CD14-positive monocyte (primary cell): ENCODE results near the gene TPST1. TPM values are rescaled to one million over a fixed set of nuclear protein-coding genes. Genes with fewer than 3 reads are reported as not detected.

Experiments used
- DNase-seq, 3 donors: peaks; one replicate each; pipeline ENCODE4 v3.0.0-alpha.2; 2011 to 2022
- H2AFZ ChIP-seq: 2 replicates; pipeline ENCODE4 v1.6.0; 2012; ENCODE audit warnings: mild to moderate bottlenecking, low read depth, low read length, inconsistent platforms; ENCODE audit not compliant: insufficient read depth, poor library complexity, severe bottlenecking
- H3K27ac ChIP-seq, 2 donors: 1 replicate in 1 of 2; 2 replicates in 1 of 2; pipeline ENCODE4 v1.5.1; 2012 to 2013; ENCODE audit warnings: low read length in 2 of 2, control low read depth in 1 of 2, inconsistent platforms in 1 of 2, low read depth in 1 of 2, mild to moderate bottlenecking in 1 of 2
- H3K27me3 ChIP-seq, 2 donors: one replicate each; pipeline versions ENCODE4 v1.6.0 to v1.6.1; 2011 to 2013; ENCODE audit warnings: low read length in 2 of 2; ENCODE audit not compliant: control insufficient read depth in 2 of 2, insufficient read depth in 2 of 2
- H3K36me3 ChIP-seq, 2 donors: replicated peaks in 1 of 2; 1 replicate in 1 of 2; 2 replicates in 1 of 2; pipeline versions ENCODE4 v1.5.1 to v1.6.1; 2012 to 2013; ENCODE audit warnings: low read length in 2 of 2, control low read depth in 1 of 2, inconsistent platforms in 1 of 2, mild to moderate bottlenecking in 1 of 2; ENCODE audit not compliant: insufficient read depth in 2 of 2, control insufficient read depth in 1 of 2
- H3K4me1 ChIP-seq, 2 donors: 1 replicate in 1 of 2; 2 replicates in 1 of 2; pipeline versions ENCODE4 v1.5.1 to v1.6.1; 2012 to 2013; ENCODE audit warnings: low read length in 2 of 2, control low read depth in 1 of 2, inconsistent platforms in 1 of 2, mild to moderate bottlenecking in 1 of 2, moderate library complexity in 1 of 2; ENCODE audit not compliant: insufficient read depth in 2 of 2, control insufficient read depth in 1 of 2
- H3K4me2 ChIP-seq: replicated peaks from 2 replicates; pipeline ENCODE3; 2012; ENCODE audit warnings: low read length, moderate library complexity, mild to moderate bottlenecking; ENCODE audit not compliant: poor library complexity, severe bottlenecking; ENCODE audit errors: extremely low read depth
- H3K4me3 ChIP-seq, 3 experiments: fragments of 200-600 bp in 1 of 3; sonication (generic) in 1 of 3; replicated peaks in 1 of 3; 1 replicate in 2 of 3; 2 replicates in 1 of 3; pipeline ENCODE4 v1.5.1; 2011 to 2013; ENCODE audit warnings: low read length in 3 of 3, mild to moderate bottlenecking in 3 of 3, control low read depth in 2 of 3, low read depth in 2 of 3, inconsistent platforms in 1 of 3, moderate library complexity in 1 of 3
- H3K79me2 ChIP-seq: 2 replicates; pipeline ENCODE4 v1.6.0; 2012; ENCODE audit warnings: mild to moderate bottlenecking, control low read depth, inconsistent platforms, low read length, moderate library complexity; ENCODE audit not compliant: insufficient read depth
- H3K9ac ChIP-seq: 2 replicates; pipeline ENCODE4 v1.6.0; 2017; ENCODE audit warnings: low read length, mild to moderate bottlenecking; ENCODE audit not compliant: insufficient read depth, poor library complexity, severe bottlenecking
- H3K9me3 ChIP-seq, 2 donors: replicated peaks in 1 of 2; 1 replicate in 1 of 2; 2 replicates in 1 of 2; pipeline versions ENCODE4 v1.5.1 to v1.6.1; 2012 to 2013; ENCODE audit warnings: low read length in 2 of 2, control low read depth in 1 of 2; ENCODE audit not compliant: control insufficient read depth in 1 of 2, insufficient read depth in 1 of 2
- H4K20me1 ChIP-seq: 2 replicates; pipeline ENCODE4 v1.6.0; 2012; ENCODE audit warnings: mild to moderate bottlenecking, low read length, control low read depth, moderate library complexity; ENCODE audit not compliant: insufficient read depth
- H3K27ac Mint-ChIP-seq, 7 donors: one replicate each; pipeline ENCODE4 v1.8.0; 2020; ENCODE audit warnings: mild to moderate bottlenecking in 7 of 7, mixed read lengths in 7 of 7, moderate library complexity in 6 of 7, inconsistent platforms in 2 of 7
- H3K27me3 Mint-ChIP-seq, 3 donors: one replicate each; pipeline ENCODE4 v1.8.0; 2021 to 2022; ENCODE audit warnings: low read depth in 3 of 3, mild to moderate bottlenecking in 3 of 3, mixed read lengths in 3 of 3, moderate library complexity in 3 of 3, inconsistent platforms in 1 of 3
- H3K36me3 Mint-ChIP-seq, 2 donors: one replicate each; pipeline ENCODE4 v1.8.0; 2020; ENCODE audit warnings: mixed read lengths in 2 of 2, inconsistent platforms in 1 of 2, mild to moderate bottlenecking in 1 of 2
- H3K4me1 Mint-ChIP-seq: one replicate; pipeline ENCODE4 v1.8.0; 2020; ENCODE audit warnings: mild to moderate bottlenecking, mixed read lengths
- H3K4me3 Mint-ChIP-seq, 2 donors: one replicate each; pipeline ENCODE4 v1.8.0; 2020; ENCODE audit warnings: mild to moderate bottlenecking in 2 of 2, mixed read lengths in 2 of 2, moderate library complexity in 1 of 2
- H3K9me3 Mint-ChIP-seq, 7 donors: one replicate each; pipeline ENCODE4 v1.8.0; 2020 to 2022; ENCODE audit warnings: mixed read lengths in 7 of 7, mild to moderate bottlenecking in 6 of 7, moderate library complexity in 6 of 7, inconsistent platforms in 2 of 7
- WGBS: methylation state at CpG from one replicate; pipeline ENCODE4 v1.1.5; 2013; ENCODE audit warnings: missing lambda C conversion rate; ENCODE audit not compliant: insufficient coverage; 5-methylcytosine and 5-hydroxymethylcytosine counted together
- intact Hi-C, 2 donors: fragments of 100-400 bp; cut with micrococcal nuclease; formaldehyde crosslinking; loops; one replicate each; pipeline versions ENCODE4 v1.15.0 to v1.15.1; 2023
- polyA plus RNA-seq, 3 donors: library from polyadenylated mRNA; depleted of rRNA in 1 of 3; unstranded in 2 of 3; stranded (reverse) in 1 of 3; fragments of 300-500 nt in 2 of 3; fragments of >200 nt in 1 of 3; fragmentation: Illumina TruSeq in 2 of 3; gene quantifications; 1 replicate in 2 of 3; 2 replicates in 1 of 3; pipeline ENCODE4 v1.2.3, GENCODE V29; 2012 to 2021
- TF ChIP-seq, protein P1 (sequence below): fragments of 200-600 bp; IDR thresholded peaks from one replicate; pipeline ENCODE4 v1.8.0; 2022; ENCODE audit warnings: antibody characterized with exemption, mild to moderate bottlenecking

Gene TPST1
- polyA plus RNA-seq, 3 donors: 0.54 to 4.8 (median 4.2) TPM

DNA sequence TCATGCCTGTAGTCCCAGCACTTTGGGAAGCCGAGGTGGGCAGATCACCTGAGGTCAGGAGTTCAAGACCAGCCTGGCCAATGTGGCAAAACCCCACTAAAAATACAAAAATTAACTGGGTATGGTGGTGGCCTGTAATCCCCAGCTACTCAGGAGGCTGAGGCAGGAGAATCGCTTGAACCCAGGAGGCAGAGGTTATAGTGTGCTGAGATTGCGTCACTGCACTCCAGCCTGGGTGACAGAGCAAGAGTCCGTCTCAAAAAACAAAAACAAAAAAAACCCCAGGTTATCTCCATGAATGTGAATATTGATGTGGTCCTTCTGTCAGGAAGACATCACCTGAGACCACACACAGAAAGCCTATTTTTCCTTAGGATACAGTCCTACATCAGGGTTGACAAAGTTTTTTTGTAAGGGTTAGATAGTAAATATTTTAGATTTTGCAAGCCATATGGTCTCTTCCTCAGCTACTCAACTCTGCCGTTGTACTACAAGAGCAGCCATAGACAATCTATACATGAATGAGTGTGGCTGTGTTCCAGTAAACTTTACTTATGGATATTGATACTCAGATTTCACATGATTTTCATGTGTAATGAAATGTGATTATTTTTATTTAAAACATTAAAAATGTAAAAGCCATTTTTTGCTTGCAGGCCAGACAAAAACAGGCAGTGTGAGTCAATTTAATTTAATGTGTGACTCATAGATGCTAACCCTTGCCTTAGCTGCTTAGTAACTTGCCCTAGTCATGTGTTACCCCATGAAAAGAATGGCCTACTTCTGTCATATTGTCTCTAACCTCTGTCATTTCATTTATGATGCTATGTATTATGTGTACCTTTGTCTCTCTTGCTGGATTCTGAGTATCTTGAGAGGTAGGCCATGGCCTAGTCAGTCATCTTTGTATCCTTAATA is 78.1 kb downstream of the TPST1 start:
- H3K79me2 ChIP-seq: no peaks in the 10 kb centered on the region
- peak overlapping the region in 1 of 2 donors; percentile 32 for H3K27ac ChIP-seq
- H3K4me2 ChIP-seq: no peak overlapping the region
- Mint-ChIP-seq H3K4me3 (no peak overlapping the region), H3K36me3 (no peaks in the 10 kb centered on the region), H3K9me3 (no peaks in the 10 kb centered on the region), H3K27me3 (peaks cover 0 to 2% (median 2%) of the 10 kb centered on the region in 3 donors), H3K4me1 (peaks cover 22% of the 10 kb centered on the region), H3K27ac (peak overlapping the region in 1 of 7 donors; percentile 75)
- no peak overlapping the region for H2AFZ ChIP-seq
- TF ChIP-seq, protein P1, sequence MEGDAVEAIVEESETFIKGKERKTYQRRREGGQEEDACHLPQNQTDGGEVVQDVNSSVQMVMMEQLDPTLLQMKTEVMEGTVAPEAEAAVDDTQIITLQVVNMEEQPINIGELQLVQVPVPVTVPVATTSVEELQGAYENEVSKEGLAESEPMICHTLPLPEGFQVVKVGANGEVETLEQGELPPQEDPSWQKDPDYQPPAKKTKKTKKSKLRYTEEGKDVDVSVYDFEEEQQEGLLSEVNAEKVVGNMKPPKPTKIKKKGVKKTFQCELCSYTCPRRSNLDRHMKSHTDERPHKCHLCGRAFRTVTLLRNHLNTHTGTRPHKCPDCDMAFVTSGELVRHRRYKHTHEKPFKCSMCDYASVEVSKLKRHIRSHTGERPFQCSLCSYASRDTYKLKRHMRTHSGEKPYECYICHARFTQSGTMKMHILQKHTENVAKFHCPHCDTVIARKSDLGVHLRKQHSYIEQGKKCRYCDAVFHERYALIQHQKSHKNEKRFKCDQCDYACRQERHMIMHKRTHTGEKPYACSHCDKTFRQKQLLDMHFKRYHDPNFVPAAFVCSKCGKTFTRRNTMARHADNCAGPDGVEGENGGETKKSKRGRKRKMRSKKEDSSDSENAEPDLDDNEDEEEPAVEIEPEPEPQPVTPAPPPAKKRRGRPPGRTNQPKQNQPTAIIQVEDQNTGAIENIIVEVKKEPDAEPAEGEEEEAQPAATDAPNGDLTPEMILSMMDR: no peak
- intact Hi-C loops: no loop called here
- H4K20me1 ChIP-seq: no peaks in the 10 kb centered on the region
- H3K4me3 ChIP-seq: no peak overlapping the region
- no peaks in the 10 kb centered on the region for H3K36me3 ChIP-seq
- no peaks in the 10 kb centered on the region for H3K27me3 ChIP-seq
- peaks cover 15 to 23% of the 10 kb centered on the region in 2 donors for H3K4me1 ChIP-seq
- no CpG with 5 or more reads among the region's 5 CpGs for WGBS
- no peaks in the 10 kb centered on the region for H3K9me3 ChIP-seq
- peak in 2 of 3 donors; percentile 41 to 43 for DNase-seq
- H3K9ac ChIP-seq: no peak overlapping the region

GRCh38 chr7:66296001-66296521 is 90.9 kb downstream of the TPST1 start:
- Histone ChIP-seq H3K9ac (no peak overlapping the region), H3K4me3 (peak overlapping the region in 1 of 3 experiments; percentile 38), H2AFZ (no peak overlapping the region), H3K27ac (peak overlapping the region in 1 of 2 donors; percentile 80), H3K4me2 (peak overlapping the region; percentile 61), H4K20me1 (no peaks in the 10 kb centered on the region), H3K9me3 (peaks cover 5 to 10% of the 10 kb centered on the region in 2 donors), H3K79me2 (no peaks in the 10 kb centered on the region), H3K27me3 (no peaks in the 10 kb centered on the region), H3K4me1 (peaks cover 23 to 30% of the 10 kb centered on the region in 2 donors), H3K36me3 (no peaks in the 10 kb centered on the region)
- Mint-ChIP-seq H3K4me1 (peaks cover 30% of the 10 kb centered on the region), H3K27me3 (no peaks in the 10 kb centered on the region), H3K27ac (peak overlapping the region; percentile 78 to 93 (median 86)), H3K9me3 (peaks cover 5 to 26% (median 14%) of the 10 kb centered on the region in 7 donors), H3K36me3 (peaks cover 3 to 5% of the 10 kb centered on the region in 2 donors), H3K4me3 (peak overlapping the region in 1 of 2 donors; percentile 48)
- WGBS: no CpG with 5 or more reads among the region's 1 CpG
- peak; percentile 22 to 38 (median 25) for DNase-seq
- intact Hi-C loops: no loop called here
- TF ChIP-seq, protein P1: no peak
